ENCODE measurements around the gene MIAT.

The MIAT gene

GRCh38 chr22:26620197-26620596 lies 37.2 kb upstream of the MIAT start:
- Mint-ChIP-seq H3K4me3 (no peak overlapping the region), H3K9me3 (ENCODE audit: low read depth) (no peaks in the 10 kb centered on the region), H3K27me3 (no peaks in the 10 kb centered on the region), H3K27ac (no peak overlapping the region), H3K36me3 (no peaks in the 10 kb centered on the region), H3K4me1 (ENCODE audit: low read depth) (peaks cover 15% of the 10 kb centered on the region)

- no peaks in the 10 kb centered on the region for H3K36me3 Mint-ChIP-seq
- no peak within 1 kb of the TSS for H3K27ac Mint-ChIP-seq
Observed at GRCh38 chr22:26621663-26622062, 35.7 kb upstream of the MIAT start, which contains the start of gene CRYBA4. Gene CRYBA4 (plus strand): TSS chr22:26621963. CDS start chr22:26622597, 634 bp downstream.

GRCh38 chr22:26623984-26624383 lies 33.4 kb upstream of the MIAT start:
- Mint-ChIP-seq H3K27me3 (no peaks in the 10 kb centered on the region), H3K4me3 (no peak overlapping the region), H3K27ac (no peak overlapping the region), H3K36me3 (no peaks in the 10 kb centered on the region), H3K4me1 (ENCODE audit: low read depth) (peaks cover 10% of the 10 kb centered on the region), H3K9me3 (ENCODE audit: low read depth) (no peaks in the 10 kb centered on the region)

More at GRCh38 chr22:26621663-26622062, 35.7 kb upstream of the MIAT start, which contains the start of gene CRYBA4:
- Mint-ChIP-seq H3K27me3 (no peaks in the 10 kb centered on the region), H3K4me3 (no peak within 1 kb of the TSS), H3K4me1 (ENCODE audit: low read depth) (peaks cover 7% of the 10 kb centered on the region), H3K9me3 (ENCODE audit: low read depth) (no peaks in the 10 kb centered on the region)

GRCh38 chr22:26624803-26625202 lies 32.6 kb upstream of the MIAT start:
- no peaks in the 10 kb centered on the region for H3K27me3 Mint-ChIP-seq
- no peak overlapping the region for H3K27ac Mint-ChIP-seq
- H3K4me3 Mint-ChIP-seq, result no peak overlapping the region
- no peaks in the 10 kb centered on the region for H3K9me3 Mint-ChIP-seq (ENCODE audit: low read depth)
- peaks cover 10% of the 10 kb centered on the region for H3K4me1 Mint-ChIP-seq (ENCODE audit: low read depth)
- no peaks in the 10 kb centered on the region for H3K36me3 Mint-ChIP-seq

- no peaks in the 10 kb centered on the region for H3K36me3 Mint-ChIP-seq
- no peaks in the 10 kb centered on the region for H3K9me3 Mint-ChIP-seq (ENCODE audit: low read depth)
- no peak overlapping the region for H3K4me3 Mint-ChIP-seq
- H3K27me3 Mint-ChIP-seq, result no peaks in the 10 kb centered on the region
- peaks cover 15% of the 10 kb centered on the region for H3K4me1 Mint-ChIP-seq (ENCODE audit: low read depth)
- no peak overlapping the region for H3K27ac Mint-ChIP-seq
Observed at GRCh38 chr22:26629988-26630761, 27.2 kb upstream of the MIAT start.

- Mint-ChIP-seq H3K27ac (no peak overlapping the region), H3K36me3 (no peaks in the 10 kb centered on the region), H3K4me3 (no peak overlapping the region), H3K27me3 (no peaks in the 10 kb centered on the region), H3K4me1 (ENCODE audit: low read depth) (peaks cover 15% of the 10 kb centered on the region), H3K9me3 (ENCODE audit: low read depth) (no peaks in the 10 kb centered on the region)
Observed at GRCh38 chr22:26631282-26631681, 26.1 kb upstream of the MIAT start.

GRCh38 chr22:26632422-26633155 lies 24.8 kb upstream of the MIAT start:
- Mint-ChIP-seq H3K27ac (no peak overlapping the region), H3K36me3 (no peaks in the 10 kb centered on the region), H3K4me3 (no peak overlapping the region), H3K27me3 (no peaks in the 10 kb centered on the region), H3K4me1 (ENCODE audit: low read depth) (peaks cover 8% of the 10 kb centered on the region), H3K9me3 (ENCODE audit: low read depth) (no peaks in the 10 kb centered on the region)

GRCh38 chr22:26634189-26634588 lies 23.2 kb upstream of the MIAT start:
- Mint-ChIP-seq H3K4me1 (ENCODE audit: low read depth) (peaks cover 5% of the 10 kb centered on the region), H3K27me3 (no peaks in the 10 kb centered on the region), H3K9me3 (ENCODE audit: low read depth) (no peaks in the 10 kb centered on the region), H3K36me3 (no peaks in the 10 kb centered on the region), H3K27ac (no peak overlapping the region), H3K4me3 (no peak overlapping the region)

- peaks cover 5% of the 10 kb centered on the region for H3K4me1 Mint-ChIP-seq (ENCODE audit: low read depth)
- H3K4me3 Mint-ChIP-seq, result no peak overlapping the region
- no peaks in the 10 kb centered on the region for H3K27me3 Mint-ChIP-seq
- H3K36me3 Mint-ChIP-seq, result no peaks in the 10 kb centered on the region
- no peak overlapping the region for H3K27ac Mint-ChIP-seq
- no peaks in the 10 kb centered on the region for H3K9me3 Mint-ChIP-seq (ENCODE audit: low read depth)
Observed at GRCh38 chr22:26635117-26635516, 22.3 kb upstream of the MIAT start.

- no peak overlapping the region for H3K4me3 Mint-ChIP-seq
- H3K4me1 Mint-ChIP-seq (ENCODE audit: low read depth), result peaks cover 9% of the 10 kb centered on the region
- H3K27me3 Mint-ChIP-seq, result no peaks in the 10 kb centered on the region
- no peak overlapping the region for H3K27ac Mint-ChIP-seq
- H3K9me3 Mint-ChIP-seq (ENCODE audit: low read depth), result no peaks in the 10 kb centered on the region
- H3K36me3 Mint-ChIP-seq, result no peaks in the 10 kb centered on the region
Observed at GRCh38 chr22:26636296-26636695, 21.1 kb upstream of the MIAT start.

GRCh38 chr22:26642465-26643417 lies 14.6 kb upstream of the MIAT start:
- H3K4me1 Mint-ChIP-seq (ENCODE audit: low read depth), result peaks cover 62% of the 10 kb centered on the region
- peak overlapping the region; percentile 91 for H3K27ac Mint-ChIP-seq
- peak overlapping the region; percentile 75 for H3K4me3 Mint-ChIP-seq
- H3K36me3 Mint-ChIP-seq, result no peaks in the 10 kb centered on the region
- H3K9me3 Mint-ChIP-seq (ENCODE audit: low read depth), result no peaks in the 10 kb centered on the region
- H3K27me3 Mint-ChIP-seq, result no peaks in the 10 kb centered on the region

GRCh38 chr22:26643418-26644100 lies 13.8 kb upstream of the MIAT start:
- no peaks in the 10 kb centered on the region for H3K9me3 Mint-ChIP-seq (ENCODE audit: low read depth)
- peaks cover 70% of the 10 kb centered on the region for H3K4me1 Mint-ChIP-seq (ENCODE audit: low read depth)
- no peaks in the 10 kb centered on the region for H3K27me3 Mint-ChIP-seq
- H3K4me3 Mint-ChIP-seq, result peak overlapping the region; percentile 75
- H3K27ac Mint-ChIP-seq, result peak overlapping the region; percentile 91
- no peaks in the 10 kb centered on the region for H3K36me3 Mint-ChIP-seq

- H3K36me3 Mint-ChIP-seq, result no peaks in the 10 kb centered on the region
- no peaks in the 10 kb centered on the region for H3K9me3 Mint-ChIP-seq (ENCODE audit: low read depth)
- no peaks in the 10 kb centered on the region for H3K27me3 Mint-ChIP-seq
- H3K4me3 Mint-ChIP-seq, result peak overlapping the region; percentile 24
- H3K4me1 Mint-ChIP-seq (ENCODE audit: low read depth), result peaks cover 77% of the 10 kb centered on the region
- H3K27ac Mint-ChIP-seq, result no peak overlapping the region
Observed at GRCh38 chr22:26646158-26646557, 11.2 kb upstream of the MIAT start.

GRCh38 chr22:26648011-26648497 lies 9.3 kb upstream of the MIAT start:
- H3K36me3 Mint-ChIP-seq, result no peaks in the 10 kb centered on the region
- no peaks in the 10 kb centered on the region for H3K27me3 Mint-ChIP-seq
- H3K4me3 Mint-ChIP-seq, result peak overlapping the region; percentile 50
- H3K4me1 Mint-ChIP-seq (ENCODE audit: low read depth), result peaks cover 59% of the 10 kb centered on the region
- H3K27ac Mint-ChIP-seq, result peak overlapping the region; percentile 50
- H3K9me3 Mint-ChIP-seq (ENCODE audit: low read depth), result no peaks in the 10 kb centered on the region
